GM19455 (cell line): ENCODE results near the gene PARD3.

Experiments used
- ATAC-seq: cut with Tn5 transposase; IDR thresholded peaks from one replicate; pipeline ENCODE4 v1.9.1; 2021; ENCODE audit not compliant: unreplicated experiment

PARD3 gene

GRCh38 chr10:34178756-34179155 lies 636.3 kb downstream of the PARD3 start:
- no peak for ATAC-seq

DNA sequence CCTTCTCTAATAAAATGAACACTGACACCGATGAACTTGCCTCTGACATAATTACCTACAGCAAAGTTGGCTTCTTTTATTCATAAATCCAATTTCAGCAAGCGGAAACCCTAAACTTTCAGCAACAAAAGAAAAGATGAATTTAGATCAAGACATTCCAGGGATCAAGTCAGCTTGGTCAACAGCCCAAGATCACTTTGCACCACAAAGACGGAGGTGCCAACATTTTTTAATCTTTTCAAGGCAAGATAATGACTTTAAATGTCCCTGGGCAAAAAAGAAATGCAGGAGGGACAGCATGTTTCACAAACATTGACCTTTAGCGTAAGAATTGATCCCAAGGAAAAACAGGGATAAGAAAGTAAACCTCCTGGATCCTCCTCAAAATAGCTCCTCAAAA lies 636.9 kb downstream of the PARD3 start:
- no peak for ATAC-seq

GRCh38 chr10:34177445-34177844 lies 637.7 kb downstream of the PARD3 start:
- ATAC-seq, result no peak

GRCh38 chr10:34176351-34176750 lies 638.7 kb downstream of the PARD3 start:
- ATAC-seq, result no peak

- ATAC-seq, result no peak
These were observed 640.0 kb downstream of the PARD3 start for GRCh38 chr10:34175121-34175520.

DNA sequence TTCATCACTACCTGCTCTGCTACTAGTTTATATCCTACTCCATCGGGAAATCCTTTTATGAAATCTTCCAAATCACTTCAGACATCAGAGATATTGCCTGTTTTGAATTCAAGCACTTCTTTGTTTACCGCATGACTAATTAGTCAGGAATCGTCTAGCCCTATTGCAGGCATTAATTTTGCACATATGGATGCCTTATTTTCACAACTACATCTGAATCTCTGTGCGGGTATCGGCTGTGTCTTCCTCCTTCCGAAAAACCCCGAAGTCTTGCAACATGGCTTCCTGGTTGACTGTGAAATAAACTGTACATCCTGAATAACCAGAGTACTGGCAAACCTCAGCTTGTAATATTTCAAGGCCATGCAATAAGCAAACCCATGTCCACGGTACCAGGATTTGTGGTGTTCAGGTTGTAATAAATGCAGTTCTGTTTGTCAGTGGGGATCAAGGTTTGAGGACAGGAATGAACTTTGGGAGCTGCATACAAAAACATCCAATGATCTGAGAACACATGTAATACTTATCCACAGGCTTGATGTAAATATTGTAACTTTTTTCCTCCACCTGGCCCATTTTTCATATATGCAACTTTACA lies 642.1 kb downstream of the PARD3 start:
- ATAC-seq, result no peak

GRCh38 chr10:34171957-34172527 lies 643.1 kb downstream of the PARD3 start:
- ATAC-seq, result no peak

DNA sequence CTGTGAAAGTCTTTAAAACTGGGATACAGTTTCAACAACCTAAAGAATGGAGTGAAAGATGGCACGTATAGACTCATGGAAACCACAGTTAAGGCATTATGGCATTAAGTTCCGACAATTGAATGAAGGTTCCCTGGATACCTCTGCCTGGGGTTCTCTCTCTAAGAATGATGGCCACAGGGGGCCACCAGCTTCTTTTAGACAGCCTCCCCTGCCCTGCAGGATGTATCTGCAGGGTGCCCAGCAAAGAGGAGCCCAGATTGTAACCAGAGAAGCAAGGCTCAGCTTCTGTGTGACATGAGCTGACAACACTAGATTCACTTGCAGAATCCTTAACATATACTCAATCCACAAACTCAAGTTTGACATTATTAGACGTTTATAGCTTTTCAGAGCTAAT lies 645.4 kb downstream of the PARD3 start:
- no peak for ATAC-seq

DNA sequence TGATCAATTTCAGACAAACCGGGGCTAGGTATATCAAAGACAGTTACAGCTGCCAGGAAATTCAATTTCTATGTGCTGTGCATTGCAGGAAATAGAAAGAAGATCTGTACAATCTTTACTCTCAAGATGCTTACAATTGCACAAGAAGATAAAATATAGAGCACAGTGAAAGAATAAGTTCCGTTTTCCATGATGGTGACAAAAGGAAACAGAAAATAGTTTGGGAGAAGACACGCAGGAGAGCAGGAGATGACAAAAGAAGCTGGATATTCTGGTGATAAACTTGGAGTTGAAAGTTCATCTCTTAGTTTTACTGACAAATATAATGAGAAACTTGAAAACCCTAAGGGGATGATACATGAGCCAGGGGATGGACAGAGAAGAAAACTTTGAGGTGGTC lies 646.0 kb downstream of the PARD3 start:
- no peak for ATAC-seq

DNA sequence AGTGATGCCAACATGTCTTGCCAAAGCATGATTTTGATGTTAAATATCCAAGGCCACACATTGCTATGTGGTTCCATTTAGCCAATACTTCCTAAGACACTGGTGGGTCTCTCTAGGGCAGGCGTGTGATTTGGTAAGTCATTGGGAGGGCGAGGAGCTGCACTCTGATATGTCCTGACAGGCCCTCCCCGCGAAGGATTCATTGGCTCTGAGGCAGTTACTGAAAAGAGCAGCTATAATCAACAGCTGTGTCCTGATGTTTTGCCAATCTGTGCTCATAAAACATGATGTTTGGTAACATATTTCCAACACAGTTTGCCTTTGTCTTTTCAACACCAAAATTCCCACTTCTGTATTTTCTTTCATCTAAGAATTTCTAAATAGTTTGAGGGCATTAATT lies 646.7 kb downstream of the PARD3 start:
- ATAC-seq, result no peak

GRCh38 chr10:34166823-34167222 lies 648.3 kb downstream of the PARD3 start:
- ATAC-seq, result no peak

GRCh38 chr10:34166354-34166753 lies 648.7 kb downstream of the PARD3 start:
- ATAC-seq, result no peak

GRCh38 chr10:34164029-34164428 lies 651.1 kb downstream of the PARD3 start:
- no peak for ATAC-seq

DNA sequence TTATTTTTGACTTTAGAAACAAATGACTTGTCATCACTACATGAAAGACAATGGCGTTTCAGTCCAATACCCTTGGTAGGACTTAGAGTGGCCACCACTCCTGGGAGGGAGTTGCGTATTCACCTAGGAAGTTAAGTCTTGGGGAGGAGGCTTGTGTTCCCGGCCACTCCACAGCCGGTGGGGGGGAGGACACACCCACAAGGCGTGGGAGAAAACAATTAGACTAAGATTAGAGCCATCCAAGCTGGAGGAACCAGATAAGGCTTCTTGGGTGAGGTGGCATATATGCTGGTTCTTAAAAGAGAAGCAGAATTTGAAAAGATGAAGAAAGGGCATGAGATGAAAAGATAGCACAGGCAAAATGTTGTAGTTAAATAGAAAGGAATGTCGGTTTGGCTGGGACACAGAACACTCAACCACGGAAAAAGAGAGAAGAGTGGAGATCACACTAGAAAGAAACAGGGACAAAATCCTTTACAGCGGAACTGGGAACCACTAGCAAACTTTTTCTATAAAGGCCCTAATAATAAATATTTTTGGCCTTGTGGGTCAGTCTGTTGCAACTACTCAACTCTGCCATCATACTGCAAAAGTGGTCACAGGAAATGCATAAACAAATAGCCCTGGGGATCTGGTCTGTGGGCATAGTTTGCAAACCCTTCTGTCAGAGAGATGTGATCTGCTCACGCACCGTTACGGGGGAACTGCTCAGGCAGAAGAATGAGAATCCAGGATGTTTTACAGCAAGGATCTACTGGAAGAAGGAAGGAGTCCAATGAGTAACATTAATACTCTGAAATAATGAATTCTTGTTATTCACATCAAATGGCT lies 651.8 kb downstream of the PARD3 start:
- no peak for ATAC-seq

DNA sequence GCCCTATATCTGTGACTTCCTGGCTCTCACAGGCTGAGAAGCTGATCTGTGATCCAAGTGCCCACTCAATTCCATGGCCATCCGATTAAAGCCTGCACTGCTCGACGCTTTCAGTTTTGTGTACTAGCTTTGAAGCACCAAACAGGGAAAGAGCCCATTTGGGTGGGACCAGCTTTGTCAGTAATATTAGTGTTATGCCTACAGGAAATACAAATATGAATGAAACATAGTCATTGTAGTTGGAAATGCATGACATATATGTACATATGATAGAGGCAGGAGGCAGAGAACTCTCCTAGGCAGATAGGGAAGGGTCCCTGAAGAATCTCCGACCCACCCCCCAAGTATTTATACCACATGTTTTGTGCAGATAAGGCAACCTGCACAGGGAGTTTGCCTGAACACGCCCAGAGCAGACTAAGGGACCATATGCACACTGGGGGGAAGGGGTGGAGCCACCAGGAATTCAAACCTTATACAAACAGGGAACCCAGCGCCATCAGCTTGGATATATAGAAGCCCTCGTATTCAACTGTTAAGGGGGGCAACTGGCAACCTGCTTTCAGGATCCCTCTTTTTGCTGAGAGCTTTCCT lies 653.2 kb downstream of the PARD3 start:
- ATAC-seq, result no peak

GRCh38 chr10:34160595-34160994 lies 654.5 kb downstream of the PARD3 start:
- no peak for ATAC-seq

- no peak for ATAC-seq
These were observed 657.6 kb downstream of the PARD3 start for GRCh38 chr10:34157501-34157900.

GRCh38 chr10:34156781-34157425 lies 658.2 kb downstream of the PARD3 start:
- ATAC-seq, result no peak

GRCh38 chr10:34155812-34156211 lies 659.3 kb downstream of the PARD3 start:
- no peak for ATAC-seq

DNA sequence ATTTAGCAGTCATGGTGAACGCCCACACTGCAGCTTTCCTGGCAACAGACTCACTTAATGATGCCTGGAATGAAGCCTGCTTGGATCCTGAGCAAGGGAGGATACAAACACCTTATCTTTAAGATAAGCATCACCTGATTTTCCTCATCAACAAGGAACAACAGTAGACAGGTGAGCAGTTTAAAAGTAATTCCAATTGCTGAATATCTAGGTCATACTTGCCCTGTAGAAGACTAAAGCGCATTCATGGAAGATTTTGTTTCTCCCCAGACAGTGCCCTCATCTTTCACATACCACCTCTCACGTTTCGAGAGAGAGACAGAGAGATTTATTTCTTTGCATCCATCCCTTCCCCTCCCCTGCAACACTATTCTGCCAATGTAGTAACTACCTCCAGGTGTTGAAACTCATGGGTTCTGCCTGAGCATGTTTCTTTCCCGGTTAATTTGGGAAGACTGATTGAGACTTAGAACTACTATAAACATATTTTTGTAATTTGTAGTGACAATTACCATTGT lies 660.7 kb downstream of the PARD3 start:
- ATAC-seq, result no peak

GRCh38 chr10:34153663-34154382 lies 661.3 kb downstream of the PARD3 start:
- ATAC-seq, result no peak
